ENCODE data around the gene DIAPH2.
"Not testable (repeated sequence)": the region's sequence is repeated elsewhere in the genome, so short reads cannot be mapped to it uniquely, and the experiment has no call there.

DIAPH2 gene

GRCh38 chrX:96719161-96719875 is 34.7 kb downstream of the DIAPH2 start:
- DNase-seq, result no peak

GRCh38 chrX:96721354-96721753 is 36.7 kb downstream of the DIAPH2 start:
- no peak for DNase-seq

- DNase-seq, result no peak
These were observed 38.1 kb downstream of the DIAPH2 start for GRCh38 chrX:96722781-96723180.

GRCh38 chrX:96729053-96729452 is 44.4 kb downstream of the DIAPH2 start:
- no peak for DNase-seq

GRCh38 chrX:96729868-96730643 is 45.4 kb downstream of the DIAPH2 start:
- no peak for DNase-seq

GRCh38 chrX:96731000-96731399 is 46.4 kb downstream of the DIAPH2 start:
- DNase-seq, result not testable (repeated sequence)

GRCh38 chrX:96743367-96744073 is 58.9 kb downstream of the DIAPH2 start:
- no peak for DNase-seq

GRCh38 chrX:96752781-96753180 is 68.1 kb downstream of the DIAPH2 start:
- DNase-seq, result no peak

- no peak for DNase-seq
These were observed 68.6 kb downstream of the DIAPH2 start for GRCh38 chrX:96753230-96753629.

- no peak for DNase-seq
These were observed 71.8 kb downstream of the DIAPH2 start for GRCh38 chrX:96756491-96756890.

GRCh38 chrX:96761566-96761965 is 76.9 kb downstream of the DIAPH2 start:
- DNase-seq, result no peak

- no peak for DNase-seq
These were observed 79.0 kb downstream of the DIAPH2 start for GRCh38 chrX:96763608-96764007.

GRCh38 chrX:96764864-96765263 is 80.2 kb downstream of the DIAPH2 start:
- DNase-seq, result no peak

- no peak for DNase-seq
These were observed 85.7 kb downstream of the DIAPH2 start for GRCh38 chrX:96770315-96770714.

- no peak for DNase-seq
These were observed 86.8 kb downstream of the DIAPH2 start for GRCh38 chrX:96771486-96771885.

- DNase-seq, result no peak
These were observed 89.5 kb downstream of the DIAPH2 start for GRCh38 chrX:96774116-96774515.

GRCh38 chrX:96776966-96777365 is 92.3 kb downstream of the DIAPH2 start:
- DNase-seq, result no peak

- DNase-seq, result no peak
These were observed 106.9 kb downstream of the DIAPH2 start for GRCh38 chrX:96791559-96791958.

- DNase-seq, result no peak
These were observed 107.4 kb downstream of the DIAPH2 start for GRCh38 chrX:96792047-96792446.

- DNase-seq, result no peak
These were observed 114.3 kb downstream of the DIAPH2 start for GRCh38 chrX:96798982-96799381.

GRCh38 chrX:96807318-96807717 is 122.7 kb downstream of the DIAPH2 start:
- no peak for DNase-seq

GRCh38 chrX:96820935-96821334 is 136.3 kb downstream of the DIAPH2 start:
- no peak for DNase-seq

- DNase-seq, result no peak
These were observed 139.5 kb downstream of the DIAPH2 start for GRCh38 chrX:96824166-96824565.

GRCh38 chrX:96833333-96833732 is 148.7 kb downstream of the DIAPH2 start:
- no peak for DNase-seq

Data from activated CD4-positive, alpha-beta T cell treated with anti-CD3 and anti-CD28 coated beads for 48 hours (primary cell).